MCF 10A (cell line): ENCODE data around the gene ARMH3. TPM values are rescaled to one million over a fixed set of nuclear protein-coding genes. Genes with fewer than 3 reads are reported as not detected.

Experiments
- BruUV-seq: library from RNA; stranded (reverse); fragments of 400-500 nt; replicated peaks from 2 replicates; lab custom pipeline; 2021; lab: Mats Ljungman, UMichigan
- CTCF ChIA-PET: fragments of 300-600 bp; sonication (Branson Sonifier 250); formaldehyde crosslinking; extraction: SDS; loops from one replicate; lab custom pipeline; 2021; ENCODE audit warnings: antibody characterized with exemption, inconsistent platforms; lab: Yijun Ruan, JAX
- POLR2A ChIA-PET: fragments of 300-600, 350-650 bp; sonication (Branson Sonifier 250); formaldehyde crosslinking; extraction: SDS; loops from one replicate; lab custom pipeline; 2020; ENCODE audit warnings: antibody characterized with exemption, inconsistent platforms; lab: Yijun Ruan, JAX
- DNase-seq: peaks from one replicate; pipeline ENCODE4 v3.0.0-alpha.2; 2018; ENCODE audit not compliant: unreplicated experiment
- H3K27ac Mint-ChIP-seq: one replicate; pipeline ENCODE4 v1.8.0; 2022; ENCODE audit warnings: mild to moderate bottlenecking, low read depth, mixed read lengths; ENCODE audit not compliant: unreplicated experiment
- H3K27me3 Mint-ChIP-seq: one replicate; pipeline ENCODE4 v1.8.0; 2022; ENCODE audit warnings: mixed read lengths; ENCODE audit not compliant: insufficient read depth, unreplicated experiment
- H3K36me3 Mint-ChIP-seq: one replicate; pipeline ENCODE4 v1.8.0; 2022; ENCODE audit warnings: mild to moderate bottlenecking, moderate library complexity, mixed read lengths; ENCODE audit not compliant: insufficient read depth, unreplicated experiment
- H3K4me1 Mint-ChIP-seq: one replicate; pipeline ENCODE4 v1.8.0; 2022; ENCODE audit warnings: mixed read lengths; ENCODE audit not compliant: insufficient read depth, unreplicated experiment
- H3K4me3 Mint-ChIP-seq: one replicate; pipeline ENCODE4 v1.8.0; 2022; ENCODE audit warnings: mild to moderate bottlenecking, moderate library complexity, mixed read lengths; ENCODE audit not compliant: unreplicated experiment
- H3K9me3 Mint-ChIP-seq: one replicate; pipeline ENCODE4 v1.8.0; 2022; ENCODE audit warnings: mixed read lengths; ENCODE audit not compliant: unreplicated experiment
- CTCF ChIP-seq: fragments of 200-600 bp; IDR thresholded peaks from one replicate; pipeline ENCODE4 v1.8.0; 2022; ENCODE audit warnings: antibody characterized with exemption, mild to moderate bottlenecking; ENCODE audit not compliant: unreplicated experiment
- intact Hi-C: fragments of 100-400 bp; cut with micrococcal nuclease; formaldehyde crosslinking; loops from 2 replicates; pipeline ENCODE4 v1.14.1; 2022
- total RNA-seq: library from RNA; stranded (reverse); gene quantifications from 2 replicates; pipeline ENCODE4 v1.2.3, GENCODE V29; 2022

The ARMH3 gene
- total RNA-seq, 1 experiment from 2014 or later = 17.6 TPM

- Mint-ChIP-seq H3K27ac (no peak overlapping the region), H3K9me3 (no peaks in the 10 kb centered on the region), H3K4me1 (peaks cover 4% of the 10 kb centered on the region), H3K4me3 (no peak overlapping the region), H3K27me3 (no peaks in the 10 kb centered on the region), H3K36me3 (peaks cover 10% of the 10 kb centered on the region)
- no peak for TF ChIP-seq CTCF
- DNase-seq = no peak
- CTCF ChIA-PET = interaction anchor here (1.4 to 2.4 kb wide), 3 partner anchors 104 to 176 kb away, joined by 3 to 11 read pairs (median 5); no protein-coding TSS in a partner anchor
- no TSS peak for BruUV-seq
- intact Hi-C loops = no loop called here
- POLR2A ChIA-PET = interaction anchor here (0.5 to 1.0 kb wide), 4 partner anchors 27 to 137 kb away, joined by 3 to 5 read pairs (median 4); no protein-coding TSS in a partner anchor
These were observed 159.6 kb downstream of the ARMH3 start for GRCh38 chr10:101896225-101896877.

GRCh38 chr10:101895781-101896180 lies 160.2 kb downstream of the ARMH3 start:
- H3K27me3 Mint-ChIP-seq = no peaks in the 10 kb centered on the region
- H3K27ac Mint-ChIP-seq = no peak overlapping the region
- DNase-seq = no peak
- TF ChIP-seq CTCF = no peak
- H3K9me3 Mint-ChIP-seq = no peaks in the 10 kb centered on the region
- ChIA-PET CTCF (interaction anchor here (1.4 kb wide), 1 partner anchor 104 kb away, joined by 3 read pairs; no protein-coding TSS in a partner anchor), POLR2A (interaction anchor here (0.5 to 0.7 kb wide), 2 partner anchors 38 to 40 kb away, joined by 4 to 5 read pairs; no protein-coding TSS in a partner anchor)
- H3K36me3 Mint-ChIP-seq = peaks cover 8% of the 10 kb centered on the region
- H3K4me1 Mint-ChIP-seq = peaks cover 4% of the 10 kb centered on the region
- BruUV-seq = no TSS peak
- H3K4me3 Mint-ChIP-seq = no peak overlapping the region
- intact Hi-C loops = no loop called here

- intact Hi-C loops = no loop called here
- ChIA-PET POLR2A (no interaction called here), CTCF (interaction anchor here (0.6 kb wide), 1 partner anchor 234 kb away, joined by 3 read pairs; no protein-coding TSS in a partner anchor)
- BruUV-seq = no TSS peak
- H3K27me3 Mint-ChIP-seq = no peaks in the 10 kb centered on the region
- H3K4me3 Mint-ChIP-seq = no peak overlapping the region
- H3K4me1 Mint-ChIP-seq = peaks cover 9% of the 10 kb centered on the region
- H3K27ac Mint-ChIP-seq = no peak overlapping the region
- no peaks in the 10 kb centered on the region for H3K9me3 Mint-ChIP-seq
- no peak for DNase-seq
- H3K36me3 Mint-ChIP-seq = no peaks in the 10 kb centered on the region
- no peak for TF ChIP-seq CTCF
These were observed 161.2 kb downstream of the ARMH3 start for GRCh38 chr10:101894742-101895141.

GRCh38 chr10:101894266-101894665 lies 161.7 kb downstream of the ARMH3 start:
- no peaks in the 10 kb centered on the region for H3K36me3 Mint-ChIP-seq
- ChIA-PET CTCF (interaction anchor here (0.6 kb wide), 1 partner anchor 234 kb away, joined by 3 read pairs; no protein-coding TSS in a partner anchor), POLR2A (no interaction called here)
- TF ChIP-seq CTCF = no peak
- H3K27ac Mint-ChIP-seq = no peak overlapping the region
- H3K9me3 Mint-ChIP-seq = no peaks in the 10 kb centered on the region
- H3K4me1 Mint-ChIP-seq = peaks cover 10% of the 10 kb centered on the region
- BruUV-seq = no TSS peak
- intact Hi-C loops = no loop called here
- no peak for DNase-seq
- no peak overlapping the region for H3K4me3 Mint-ChIP-seq
- no peaks in the 10 kb centered on the region for H3K27me3 Mint-ChIP-seq
